HepG2 (cell line): ENCODE data around the gene TRIM69. TPM values are rescaled to one million over a fixed set of nuclear protein-coding genes. Genes with fewer than 3 reads are reported as not detected.
A peak's percentile ranks its signal among the peaks of the same experiment; 100 is the strongest.

Source experiments
- ATM ChIP-seq: fragments of 450-650 bp; IDR thresholded peaks from 2 replicates; pipeline ENCODE4 v1.7.1; 2017; ENCODE audit warnings: mild to moderate bottlenecking, borderline replicate concordance
- HINFP ChIP-seq: sonication (generic); formaldehyde crosslinking; IDR thresholded peaks from 2 replicates; pipeline ENCODE4 v1.4.0; 2020; ENCODE audit warnings: low read depth, mild to moderate bottlenecking, missing genetic modification reagents
- HMGXB4 ChIP-seq, 2 experiments: sonication (generic) in 1 of 2; formaldehyde crosslinking in 1 of 2; IDR thresholded peaks; 2 replicates each; pipeline versions ENCODE4 v1.4.0 to v1.6.1; 2018 to 2020; ENCODE audit warnings: missing genetic modification reagents in 2 of 2, borderline replicate concordance in 1 of 2, low read depth in 1 of 2, mild to moderate bottlenecking in 1 of 2, missing biosample characterization in 1 of 2
- MAX ChIP-seq: IDR thresholded peaks from 2 replicates; pipeline ENCODE4 v1.6.1; 2012; ENCODE audit warnings: inconsistent platforms
- MYC ChIP-seq: sonication (generic); formaldehyde crosslinking; IDR thresholded peaks from 2 replicates; pipeline ENCODE4 v1.9.0; 2021; ENCODE audit warnings: missing genetic modification reagents, borderline replicate concordance
- PRMT3 ChIP-seq: sonication (generic); formaldehyde crosslinking; IDR thresholded peaks from 2 replicates; pipeline ENCODE4 v1.8.1; 2022; ENCODE audit warnings: low read depth, mild to moderate bottlenecking, moderate library complexity, missing genetic modification reagents, borderline replicate concordance
- RAD51 ChIP-seq: fragments of 450-650 bp; IDR thresholded peaks from 2 replicates; pipeline ENCODE4 v1.6.1; 2016; ENCODE audit warnings: borderline replicate concordance
- RXRB ChIP-seq: IDR thresholded peaks from 2 replicates; pipeline ENCODE4 v1.6.1; 2016; ENCODE audit warnings: borderline replicate concordance, missing genetic modification reagents, missing compliant biosample characterization
- SMC3 ChIP-seq: IDR thresholded peaks from 2 replicates; pipeline ENCODE4 v1.6.1; 2011; ENCODE audit warnings: low read length, improper control_type of control experiment
- STAT5B ChIP-seq: sonication (generic); formaldehyde crosslinking; IDR thresholded peaks from 2 replicates; pipeline ENCODE4 v1.4.0; 2020; ENCODE audit warnings: missing genetic modification reagents
- TIGD3 ChIP-seq: sonication (generic); formaldehyde crosslinking; IDR thresholded peaks from 2 replicates; pipeline ENCODE4 v1.5.1; 2020; ENCODE audit warnings: mild to moderate bottlenecking, missing genetic modification reagents, borderline replicate concordance
- ZNF431 ChIP-seq: sonication (generic); formaldehyde crosslinking; IDR thresholded peaks from 2 replicates; pipeline ENCODE4 v1.9.0; 2022; ENCODE audit warnings: missing genetic modification reagents, low read depth, mild to moderate bottlenecking, borderline replicate concordance
- ZNF513 ChIP-seq: sonication (generic); formaldehyde crosslinking; conservative IDR thresholded peaks from 2 replicates; pipeline ENCODE4 v1.5.0; 2020; ENCODE audit warnings: missing genetic modification reagents
- ZNF609 ChIP-seq: sonication (generic); formaldehyde crosslinking; IDR thresholded peaks from 2 replicates; pipeline ENCODE4 v1.4.0; 2020; ENCODE audit warnings: mild to moderate bottlenecking, missing genetic modification reagents, borderline replicate concordance
- ZNF775 ChIP-seq: sonication (generic); formaldehyde crosslinking; IDR thresholded peaks from 2 replicates; pipeline ENCODE4 v1.4.0; 2020; ENCODE audit warnings: missing genetic modification reagents, mild to moderate bottlenecking, moderate library complexity, borderline replicate concordance
- polyA plus RNA-seq, 8 experiments: library from polyadenylated mRNA; depleted of rRNA in 3 of 8; stranded (reverse) in 7 of 8; unstranded in 1 of 8; fragments of >200 nt; fragmentation: Illumina TruSeq in 4 of 8; extraction: Trizol in 4 of 8; gene quantifications; 2 replicates each; pipeline versions ENCODE4 v1.2.1 to v1.2.3, GENCODE V29; 2011 to 2016; ENCODE audit warnings: low read depth in 4 of 8, missing spikeins in 1 of 8, mixed read lengths in 1 of 8; ENCODE audit not compliant: insufficient read depth in 1 of 8
- total RNA-seq, 5 experiments: library from RNA; depleted of rRNA; stranded (reverse); fragments of >200 nt; fragmentation: Illumina TruSeq; extraction: Trizol; gene quantifications; 2 replicates each; pipeline ENCODE4 v1.2.3, GENCODE V29; 2016; ENCODE audit warnings: low read depth in 1 of 5

Gene TRIM69
- total and polyA plus RNA-seq, 2 of the 13 experiments (the other 11 are each of a cell fraction or from before 2014, with no cell fraction given) = 2.6 to 3.2 TPM

- peak; percentile 52; the same call in 1 of the 2 replicates for TF ChIP-seq TIGD3 (CRISPR knock-in tag)
- TF ChIP-seq RXRB (CRISPR knock-in tag) = peak; percentile 51; the same call in 1 of the 2 replicates
- TF ChIP-seq ATM = no peak
- 0 out of 2 replicates have a peak, but pooled peaks have one; percentile 5 for TF ChIP-seq SMC3
- TF ChIP-seq RAD51 = no peak
- no peak for TF ChIP-seq STAT5B (CRISPR knock-in tag)
- TF ChIP-seq ZNF431 = no peak
- TF ChIP-seq HMGXB4 (CRISPR knock-in tag; IDR thresholded peaks at IDR 0.05; ENCODE audit: borderline replicate concordance in 1 of 2, low read depth in 1 of 2) = peak; percentile 62 to 71; a peak in 3 of 4 replicates
- TF ChIP-seq HINFP (CRISPR knock-in tag) = 0 out of 2 replicates have a peak, but pooled peaks have one; percentile 50
- TF ChIP-seq MYC (CRISPR knock-in tag) = peak; percentile 43; the same call in 1 of the 2 replicates
- TF ChIP-seq ZNF513 (CRISPR knock-in tag) = no peak
- no peak for TF ChIP-seq PRMT3 (CRISPR knock-in tag)
- no peak; the same call in 1 of the 2 replicates for TF ChIP-seq ZNF609 (CRISPR knock-in tag)
- peak; percentile 38; the same call in 1 of the 2 replicates for TF ChIP-seq MAX
- no peak for TF ChIP-seq ZNF775
Measured at GRCh38 chr15:44728576-44729407, 7.5 kb upstream of the TRIM69 start (continued).
